H1 (cell line): ENCODE data around the gene IDI1.

ENCODE experiments used
- HDAC6 ChIP-seq: IDR thresholded peaks from one replicate; pipeline ENCODE4 v1.7.1; 2012; ENCODE audit warnings: low read depth, mild to moderate bottlenecking, inconsistent platforms, low read length, moderate library complexity
- PHF8 ChIP-seq: fragments of 200-600 bp; sonication (generic); conservative IDR thresholded peaks from 2 replicates; pipeline ENCODE4 v1.7.1; 2012; ENCODE audit warnings: low read depth, mild to moderate bottlenecking, inconsistent platforms, low read length, moderate library complexity
- POLR2A ChIP-seq, 2 experiments: IDR thresholded peaks; 1 replicate in 1 of 2; 2 replicates in 1 of 2; pipeline ENCODE4 v1.6.1; 2011; ENCODE audit warnings: low read depth in 2 of 2, low read length in 2 of 2, mild to moderate bottlenecking in 2 of 2; ENCODE audit errors: control extremely low read depth in 1 of 2
- POLR2AphosphoS5 ChIP-seq: IDR thresholded peaks from 2 replicates; pipeline ENCODE4 v1.6.1; 2011; ENCODE audit warnings: low read depth, low read length
- RBBP5 ChIP-seq: IDR thresholded peaks from 2 replicates; pipeline ENCODE4 v1.7.1; 2012; ENCODE audit warnings: low read depth, mild to moderate bottlenecking, inconsistent platforms, low read length, moderate library complexity, borderline replicate concordance
- RXRA ChIP-seq: IDR thresholded peaks from 2 replicates; pipeline ENCODE4 v1.6.1; 2011; ENCODE audit warnings: low read depth, mild to moderate bottlenecking, low read length, moderate library complexity; ENCODE audit not compliant: insufficient read depth
- YY1 ChIP-seq: IDR thresholded peaks from 2 replicates; pipeline ENCODE4 v1.6.1; 2011; ENCODE audit warnings: low read depth, mild to moderate bottlenecking, low read length
- ZNF274 ChIP-seq: IDR thresholded peaks from 2 replicates; pipeline ENCODE4 v1.7.0; 2012; ENCODE audit warnings: low read length, borderline replicate concordance; ENCODE audit errors: extremely low read depth
- TF ChIP-seq, protein P1 (sequence below), 3 experiments: IDR thresholded peaks; 1 replicate in 2 of 3; 2 replicates in 1 of 3; pipeline versions ENCODE4 v1.5.1 to v1.6.1; 2011; ENCODE audit warnings: low read length in 3 of 3, mild to moderate bottlenecking in 3 of 3, inconsistent platforms in 2 of 3, low read depth in 1 of 3, moderate library complexity in 1 of 3; ENCODE audit not compliant: insufficient read depth in 1 of 3; ENCODE audit errors: control extremely low read depth in 1 of 3
- TF ChIP-seq, protein P2 (sequence below): IDR thresholded peaks from 2 replicates; pipeline ENCODE4 v1.6.1; 2011; ENCODE audit warnings: low read length, improper control_type of control experiment

DNA sequence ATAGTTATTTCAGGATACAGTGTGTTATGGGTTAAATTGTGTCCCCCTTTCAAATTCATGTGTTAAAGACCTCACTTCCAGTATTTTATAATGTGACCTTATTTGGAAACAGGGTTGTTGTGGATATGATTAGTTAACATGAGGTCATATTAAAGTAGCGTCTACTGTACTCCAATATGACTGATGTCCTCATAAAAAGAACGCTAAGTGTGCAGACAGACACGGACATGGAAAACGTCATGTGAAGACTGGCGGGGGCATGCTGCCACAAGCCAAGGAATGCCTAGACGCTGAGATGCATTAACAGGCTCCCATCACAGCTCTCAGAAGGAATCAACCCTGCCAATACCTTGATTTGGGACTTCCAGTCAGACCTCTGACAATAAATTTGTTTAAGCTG lies 5.8 kb upstream of the IDI1 start:
- TF ChIP-seq POLR2AphosphoS5 (no peak), POLR2A (IDR thresholded peaks at IDR 0.05; ENCODE audit: control extremely low read depth in 1 of 2, low read depth in 2 of 2, low read length in 2 of 2) (no peak), RXRA (no peak), RBBP5 (no peak), PHF8 (no peak), HDAC6 (no peak), ZNF274 (no peak), YY1 (no peak)
- TF ChIP-seq, protein P1, sequence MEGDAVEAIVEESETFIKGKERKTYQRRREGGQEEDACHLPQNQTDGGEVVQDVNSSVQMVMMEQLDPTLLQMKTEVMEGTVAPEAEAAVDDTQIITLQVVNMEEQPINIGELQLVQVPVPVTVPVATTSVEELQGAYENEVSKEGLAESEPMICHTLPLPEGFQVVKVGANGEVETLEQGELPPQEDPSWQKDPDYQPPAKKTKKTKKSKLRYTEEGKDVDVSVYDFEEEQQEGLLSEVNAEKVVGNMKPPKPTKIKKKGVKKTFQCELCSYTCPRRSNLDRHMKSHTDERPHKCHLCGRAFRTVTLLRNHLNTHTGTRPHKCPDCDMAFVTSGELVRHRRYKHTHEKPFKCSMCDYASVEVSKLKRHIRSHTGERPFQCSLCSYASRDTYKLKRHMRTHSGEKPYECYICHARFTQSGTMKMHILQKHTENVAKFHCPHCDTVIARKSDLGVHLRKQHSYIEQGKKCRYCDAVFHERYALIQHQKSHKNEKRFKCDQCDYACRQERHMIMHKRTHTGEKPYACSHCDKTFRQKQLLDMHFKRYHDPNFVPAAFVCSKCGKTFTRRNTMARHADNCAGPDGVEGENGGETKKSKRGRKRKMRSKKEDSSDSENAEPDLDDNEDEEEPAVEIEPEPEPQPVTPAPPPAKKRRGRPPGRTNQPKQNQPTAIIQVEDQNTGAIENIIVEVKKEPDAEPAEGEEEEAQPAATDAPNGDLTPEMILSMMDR (IDR thresholded peaks at IDR 0.05; ENCODE audit: control extremely low read depth in 1 of 3, insufficient read depth in 1 of 3, low read depth in 1 of 3, low read length in 3 of 3) = no peak
- TF ChIP-seq, protein P2, sequence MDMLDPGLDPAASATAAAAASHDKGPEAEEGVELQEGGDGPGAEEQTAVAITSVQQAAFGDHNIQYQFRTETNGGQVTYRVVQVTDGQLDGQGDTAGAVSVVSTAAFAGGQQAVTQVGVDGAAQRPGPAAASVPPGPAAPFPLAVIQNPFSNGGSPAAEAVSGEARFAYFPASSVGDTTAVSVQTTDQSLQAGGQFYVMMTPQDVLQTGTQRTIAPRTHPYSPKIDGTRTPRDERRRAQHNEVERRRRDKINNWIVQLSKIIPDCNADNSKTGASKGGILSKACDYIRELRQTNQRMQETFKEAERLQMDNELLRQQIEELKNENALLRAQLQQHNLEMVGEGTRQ = no peak
